Mesenteric fat pad (tissue), 1 donor: ENCODE results near the gene TMEM131. TPM values are rescaled to one million over a fixed set of nuclear protein-coding genes. Genes with fewer than 3 reads are reported as not detected.
"Not testable (repeated sequence)": the region's sequence is repeated elsewhere in the genome, so short reads cannot be mapped to it uniquely, and the experiment has no call there.

Experiments used
- DNase-seq: peaks from one replicate; pipeline ENCODE4 v3.0.0-alpha.2; 2020; ENCODE audit warnings: low spot score
- total RNA-seq: library from RNA; stranded (reverse); fragmentation: NEBNext Ultra II Directional; extraction: Animal tissue kit (Norgen Biotek cat#: 25700); gene quantifications from one replicate; pipeline ENCODE4 v1.2.1, GENCODE V29; 2021
- donor health status: DM: yes; HTN: yes; CAD: no.

Gene TMEM131
- total RNA-seq, 1 donor from 2014 or later: 34.8 TPM

- DNase-seq: no peak
Measured at GRCh38 chr2:97961534-97961933, 34.2 kb downstream of the TMEM131 start.

GRCh38 chr2:97958184-97958583 is 37.6 kb downstream of the TMEM131 start:
- DNase-seq: no peak

GRCh38 chr2:97957432-97958183 is 38.1 kb downstream of the TMEM131 start:
- no peak for DNase-seq

- not testable (repeated sequence) for DNase-seq
Measured at GRCh38 chr2:97956753-97957152, 39.0 kb downstream of the TMEM131 start.

- no peak for DNase-seq
Measured at GRCh38 chr2:97953853-97954252, 41.9 kb downstream of the TMEM131 start.

- DNase-seq: no peak
Measured at GRCh38 chr2:97952357-97952756, 43.4 kb downstream of the TMEM131 start.

GRCh38 chr2:97951155-97951680 is 44.5 kb downstream of the TMEM131 start:
- no peak for DNase-seq

- no peak for DNase-seq
Measured at GRCh38 chr2:97950329-97951154, 45.2 kb downstream of the TMEM131 start.

- DNase-seq: no peak
Measured at GRCh38 chr2:97948926-97949325, 46.8 kb downstream of the TMEM131 start.

GRCh38 chr2:97945791-97946190 is 50.0 kb downstream of the TMEM131 start:
- DNase-seq: no peak

- no peak for DNase-seq
Measured at GRCh38 chr2:97936881-97937280, 58.9 kb downstream of the TMEM131 start.

- no peak for DNase-seq
Measured at GRCh38 chr2:97936199-97936598, 59.5 kb downstream of the TMEM131 start.

GRCh38 chr2:97935719-97936161 is 60.0 kb downstream of the TMEM131 start:
- no peak for DNase-seq

GRCh38 chr2:97932975-97933662 is 62.6 kb downstream of the TMEM131 start:
- DNase-seq: no peak

GRCh38 chr2:97931858-97932225 is 63.9 kb downstream of the TMEM131 start:
- no peak for DNase-seq

- no peak for DNase-seq
Measured at GRCh38 chr2:97931118-97931857, 64.5 kb downstream of the TMEM131 start.

GRCh38 chr2:97928591-97928990 is 67.2 kb downstream of the TMEM131 start:
- no peak for DNase-seq

GRCh38 chr2:97926946-97927345 is 68.8 kb downstream of the TMEM131 start:
- DNase-seq: no peak

GRCh38 chr2:97924194-97924593 is 71.6 kb downstream of the TMEM131 start:
- no peak for DNase-seq

- no peak for DNase-seq
Measured at GRCh38 chr2:97919858-97920257, 75.9 kb downstream of the TMEM131 start.

GRCh38 chr2:97918818-97919217 is 76.9 kb downstream of the TMEM131 start:
- DNase-seq: no peak
